ENCODE results near the gene AKAP12.

The AKAP12 gene

DNA sequence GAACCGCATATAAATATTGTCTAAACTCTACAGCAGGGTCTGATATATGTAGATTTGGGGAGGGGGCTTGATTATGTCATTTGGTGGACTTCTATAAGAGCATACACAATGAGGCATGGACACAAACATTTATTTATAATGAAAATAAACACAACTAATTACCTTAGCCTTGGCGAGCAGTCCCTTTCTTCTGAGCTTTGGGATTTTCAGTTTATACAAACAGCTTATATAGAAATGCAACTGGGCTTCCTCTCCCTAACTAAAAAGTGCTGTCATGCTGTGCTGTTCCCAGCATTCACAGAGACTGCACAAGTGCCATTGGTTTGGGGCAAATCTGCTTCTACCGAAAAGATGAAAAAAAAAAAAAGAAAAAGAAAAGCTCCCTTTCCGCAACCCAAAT is 69.9 kb downstream of the AKAP12 start:
- H3F3A ChIP-seq (ENCODE audit: insufficient read depth, low read length) = no peaks in the 10 kb centered on the region
- H3K4me2 ChIP-seq (ENCODE audit: low read length) = no peak overlapping the region
- no peak overlapping the region for H3K4me3 ChIP-seq (ENCODE audit: low read depth, low read length, poor library complexity, severe bottlenecking)
- no peaks in the 10 kb centered on the region for H4K20me1 ChIP-seq (ENCODE audit: insufficient read depth, low read length)
- H3K79me2 ChIP-seq (ENCODE audit: insufficient read depth, low read length) = no peaks in the 10 kb centered on the region
- no peaks in the 10 kb centered on the region for H3K4me1 ChIP-seq (ENCODE audit: insufficient read depth, low read length, severe bottlenecking)
- no peaks in the 10 kb centered on the region for H3K36me3 ChIP-seq (ENCODE audit: insufficient read depth, low read length)
- H3K9me3 ChIP-seq (ENCODE audit: low read length) = no peaks in the 10 kb centered on the region
- H2AFZ ChIP-seq (ENCODE audit: low read length) = no peak overlapping the region
- H3K9ac ChIP-seq (ENCODE audit: low read length) = no peak overlapping the region
- no peak overlapping the region for H3K27ac ChIP-seq (ENCODE audit: low read depth, low read length, poor library complexity, severe bottlenecking)
- TF ChIP-seq, protein P1, sequence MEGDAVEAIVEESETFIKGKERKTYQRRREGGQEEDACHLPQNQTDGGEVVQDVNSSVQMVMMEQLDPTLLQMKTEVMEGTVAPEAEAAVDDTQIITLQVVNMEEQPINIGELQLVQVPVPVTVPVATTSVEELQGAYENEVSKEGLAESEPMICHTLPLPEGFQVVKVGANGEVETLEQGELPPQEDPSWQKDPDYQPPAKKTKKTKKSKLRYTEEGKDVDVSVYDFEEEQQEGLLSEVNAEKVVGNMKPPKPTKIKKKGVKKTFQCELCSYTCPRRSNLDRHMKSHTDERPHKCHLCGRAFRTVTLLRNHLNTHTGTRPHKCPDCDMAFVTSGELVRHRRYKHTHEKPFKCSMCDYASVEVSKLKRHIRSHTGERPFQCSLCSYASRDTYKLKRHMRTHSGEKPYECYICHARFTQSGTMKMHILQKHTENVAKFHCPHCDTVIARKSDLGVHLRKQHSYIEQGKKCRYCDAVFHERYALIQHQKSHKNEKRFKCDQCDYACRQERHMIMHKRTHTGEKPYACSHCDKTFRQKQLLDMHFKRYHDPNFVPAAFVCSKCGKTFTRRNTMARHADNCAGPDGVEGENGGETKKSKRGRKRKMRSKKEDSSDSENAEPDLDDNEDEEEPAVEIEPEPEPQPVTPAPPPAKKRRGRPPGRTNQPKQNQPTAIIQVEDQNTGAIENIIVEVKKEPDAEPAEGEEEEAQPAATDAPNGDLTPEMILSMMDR (IDR thresholded peaks at IDR 0.05; ENCODE audit: low read length) = no peak
- TF ChIP-seq EZH2 (IDR thresholded peaks at IDR 0.05; ENCODE audit: borderline replicate concordance, low read length) = no peak
- no peaks in the 10 kb centered on the region for H3K9me2 ChIP-seq (ENCODE audit: low read depth, low read length)
- H3K27me3 ChIP-seq (ENCODE audit: insufficient read depth, low read length) = peaks cover 8% of the 10 kb centered on the region

DNA sequence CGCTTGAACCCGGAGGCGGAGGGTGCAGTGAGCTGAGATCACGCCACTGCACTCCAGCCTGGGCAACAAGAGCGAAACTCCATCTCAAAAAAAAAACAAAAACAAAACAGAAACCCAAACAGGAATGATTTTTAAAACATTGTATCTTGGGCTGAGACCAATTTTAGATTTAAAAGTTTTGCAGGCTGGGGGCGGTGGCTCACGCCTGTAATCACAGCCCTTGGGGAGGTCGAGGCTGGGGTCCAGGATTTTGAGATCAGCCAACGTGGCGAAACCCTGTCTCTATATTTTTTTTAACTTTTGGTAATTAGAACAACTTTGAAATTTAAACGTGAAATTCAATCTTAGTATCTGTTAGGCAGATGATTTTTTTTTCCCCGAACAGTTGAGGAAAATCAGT is 70.5 kb downstream of the AKAP12 start:
- TF ChIP-seq EZH2 (IDR thresholded peaks at IDR 0.05; ENCODE audit: borderline replicate concordance, low read length) = no peak
- TF ChIP-seq, protein P1 (IDR thresholded peaks at IDR 0.05; ENCODE audit: low read length) = no peak
- Histone ChIP-seq H3K4me1 (ENCODE audit: insufficient read depth, low read length, severe bottlenecking) (no peaks in the 10 kb centered on the region), H3K79me2 (ENCODE audit: insufficient read depth, low read length) (no peaks in the 10 kb centered on the region), H4K20me1 (ENCODE audit: insufficient read depth, low read length) (no peaks in the 10 kb centered on the region), H3K9me3 (ENCODE audit: low read length) (no peaks in the 10 kb centered on the region), H3K27me3 (ENCODE audit: insufficient read depth, low read length) (peaks cover 10% of the 10 kb centered on the region), H3K36me3 (ENCODE audit: insufficient read depth, low read length) (no peaks in the 10 kb centered on the region; the same call in 1 of the 2 replicates), H2AFZ (ENCODE audit: low read length) (no peak overlapping the region), H3K27ac (ENCODE audit: low read depth, low read length, poor library complexity, severe bottlenecking) (no peak overlapping the region), H3K4me3 (ENCODE audit: low read depth, low read length, poor library complexity, severe bottlenecking) (no peak overlapping the region), H3K4me2 (ENCODE audit: low read length) (no peak overlapping the region), H3K9me2 (ENCODE audit: low read depth, low read length) (no peaks in the 10 kb centered on the region), H3K9ac (ENCODE audit: low read length) (no peak overlapping the region), H3F3A (ENCODE audit: insufficient read depth, low read length) (no peaks in the 10 kb centered on the region)

DNA sequence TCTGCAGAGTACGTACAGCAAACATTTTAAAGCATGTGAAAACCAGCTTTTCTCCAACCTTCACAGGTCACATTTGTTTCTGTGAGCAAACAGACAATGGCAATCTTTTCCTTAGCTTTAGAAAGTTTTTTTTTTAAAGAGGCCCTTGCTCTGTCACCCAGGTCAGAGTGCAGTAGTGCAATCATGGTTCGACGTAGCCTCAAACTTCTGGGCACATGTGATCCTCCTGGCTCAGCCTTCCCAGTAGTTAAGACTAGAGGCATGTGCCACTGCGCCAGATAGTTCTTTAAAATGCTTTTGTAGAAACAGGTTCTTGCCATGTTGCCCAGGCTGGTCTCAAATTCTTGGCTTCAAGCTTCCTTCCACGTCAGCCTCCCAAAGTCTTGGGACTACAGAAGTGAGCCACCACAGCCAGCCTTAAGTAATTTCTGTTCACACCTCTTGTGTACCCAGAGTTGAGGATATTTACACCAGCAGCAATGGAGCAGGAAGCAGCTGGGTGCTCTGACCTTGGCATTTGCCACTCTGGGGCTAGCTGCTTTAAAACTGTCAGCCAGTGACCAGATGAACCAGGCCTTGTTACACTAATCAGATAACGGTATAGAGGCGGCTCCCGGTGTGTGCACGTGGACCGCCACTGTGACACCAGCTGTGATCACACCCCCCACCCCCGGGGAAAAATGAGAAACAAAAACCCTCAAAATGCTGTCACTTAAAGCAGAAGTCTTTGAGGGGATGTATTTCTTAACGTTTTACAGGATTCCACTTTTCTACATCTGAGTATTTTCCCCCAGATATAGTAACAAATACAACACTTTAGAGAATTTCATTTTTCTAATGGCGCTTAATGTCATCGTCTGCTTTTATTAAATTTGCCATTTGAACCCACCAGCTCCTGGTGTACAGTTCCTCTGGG is 71.3 kb downstream of the AKAP12 start:
- Histone ChIP-seq H4K20me1 (ENCODE audit: insufficient read depth, low read length) (no peaks in the 10 kb centered on the region), H3K4me2 (ENCODE audit: low read length) (no peak overlapping the region)

More for the DNA sequence above, 71.3 kb downstream of the AKAP12 start:
- H3F3A ChIP-seq (ENCODE audit: insufficient read depth, low read length) = no peaks in the 10 kb centered on the region
- H3K4me3 ChIP-seq (ENCODE audit: low read depth, low read length, poor library complexity, severe bottlenecking) = no peak overlapping the region
- no peaks in the 10 kb centered on the region for H3K79me2 ChIP-seq (ENCODE audit: insufficient read depth, low read length)
- TF ChIP-seq, protein P1 (IDR thresholded peaks at IDR 0.05; ENCODE audit: low read length) = no peak
- TF ChIP-seq EZH2 (IDR thresholded peaks at IDR 0.05; ENCODE audit: borderline replicate concordance, low read length) = no peak
- no peak overlapping the region for H3K9ac ChIP-seq (ENCODE audit: low read length)
- H3K27me3 ChIP-seq (ENCODE audit: insufficient read depth, low read length) = peaks cover 13% of the 10 kb centered on the region
- H2AFZ ChIP-seq (ENCODE audit: low read length) = no peak overlapping the region
- no peaks in the 10 kb centered on the region for H3K4me1 ChIP-seq (ENCODE audit: insufficient read depth, low read length, severe bottlenecking)
- H3K9me3 ChIP-seq (ENCODE audit: low read length) = 0 out of 2 replicates have a peak, but pooled peaks cover 3% of the 10 kb centered on the region
- no peak overlapping the region for H3K27ac ChIP-seq (ENCODE audit: low read depth, low read length, poor library complexity, severe bottlenecking)
- H3K36me3 ChIP-seq (ENCODE audit: insufficient read depth, low read length) = no peaks in the 10 kb centered on the region; the same call in 1 of the 2 replicates
- H3K9me2 ChIP-seq (ENCODE audit: low read depth, low read length) = no peaks in the 10 kb centered on the region

Measured in OCI-LY1 (cell line).